Panc1 (cell line): Measurements from ENCODE around the gene EDDM3A. TPM values are rescaled to one million over a fixed set of nuclear protein-coding genes. Genes with fewer than 3 reads are reported as not detected.

Experiments used
- ATAC-seq: fragments of 200-7000 bp; cut with Tn5 transposase; 2 replicates; pipeline ENCODE4 v1.9.1; 2020; ENCODE audit warnings: mild to moderate bottlenecking, moderate library complexity
- BruUV-seq: library from RNA; stranded (reverse); fragments of 400-500 nt; replicated peaks from 2 replicates; lab custom pipeline; 2021; lab: Mats Ljungman, UMichigan
- CTCF ChIA-PET: fragments of 300-600 bp; sonication (Branson Sonifier 250); formaldehyde crosslinking; loops from one replicate; lab custom pipeline; 2022; ENCODE audit warnings: antibody characterized with exemption; lab: Charles Lee
- POLR2A ChIA-PET: fragments of 300-600 bp; sonication (Branson Sonifier 250); formaldehyde crosslinking; loops from one replicate; lab custom pipeline; 2022; ENCODE audit warnings: antibody characterized with exemption; lab: Charles Lee
- DNase-seq: peaks from one replicate; pipeline ENCODE4 v3.0.0-alpha.2; 2010; ENCODE audit warnings: low read depth, low spot score
- H3K27ac ChIP-seq: 2 replicates; pipeline ENCODE4 v1.5.1; 2011; ENCODE audit warnings: mild to moderate bottlenecking, low read length, inconsistent platforms
- H3K27me3 ChIP-seq: fragments of 200-500 bp; sonication (Bioruptor generic); 2 replicates; pipeline ENCODE4 v1.6.0; 2014; ENCODE audit warnings: low read length, inconsistent platforms; ENCODE audit not compliant: control insufficient read depth, insufficient read depth
- H3K36me3 ChIP-seq: fragments of 200-500 bp; sonication (Bioruptor generic); 2 replicates; pipeline ENCODE4 v1.5.1; 2014; ENCODE audit warnings: inconsistent platforms, mild to moderate bottlenecking, low read length, moderate library complexity; ENCODE audit not compliant: control insufficient read depth, insufficient read depth
- H3K4me1 ChIP-seq: 2 replicates; pipeline ENCODE4 v1.5.1; 2011; ENCODE audit warnings: inconsistent platforms, mild to moderate bottlenecking, low read length, moderate library complexity; ENCODE audit not compliant: control insufficient read depth, insufficient read depth
- H3K4me3 ChIP-seq, 2 experiments: 2 replicates each; pipeline ENCODE4 v1.5.1; 2011 to 2012; ENCODE audit warnings: low read depth in 2 of 2, low read length in 2 of 2, mild to moderate bottlenecking in 2 of 2, inconsistent platforms in 1 of 2, moderate library complexity in 1 of 2
- H3K9me3 ChIP-seq: fragments of 200-500 bp; sonication (Bioruptor generic); 2 replicates; pipeline ENCODE4 v1.5.1; 2014; ENCODE audit warnings: low read depth, mild to moderate bottlenecking, inconsistent platforms, low read length, moderate library complexity; ENCODE audit not compliant: control insufficient read depth, insufficient read depth
- POLR2AphosphoS5 ChIP-seq: IDR thresholded peaks from 2 replicates; pipeline ENCODE4 v1.6.1; 2012; ENCODE audit warnings: mild to moderate bottlenecking, low read depth, low read length, moderate library complexity
- SIN3A ChIP-seq: IDR thresholded peaks from 2 replicates; pipeline ENCODE4 v1.6.1; 2012; ENCODE audit warnings: low read depth, mild to moderate bottlenecking, low read length, moderate library complexity, borderline replicate concordance; ENCODE audit not compliant: insufficient read depth
- TCF7L2 ChIP-seq: IDR thresholded peaks from 2 replicates; pipeline ENCODE4 v1.6.1; 2011; ENCODE audit warnings: mild to moderate bottlenecking, low read depth, low read length, inconsistent platforms
- in situ Hi-C: cut with HindIII; loops from 2 replicates; pipeline ENCODE4 v1.10.0; 2016; ENCODE audit warnings: low sequenced_read_pairs, low pct_unique_long_range_greater_than_20kb
- intact Hi-C: fragments of 100-400 bp; cut with micrococcal nuclease; formaldehyde crosslinking; loops from one replicate; pipeline ENCODE4 v1.10.0; 2022; ENCODE audit not compliant: unreplicated experiment
- total RNA-seq: library from RNA; stranded (reverse); gene quantifications from one replicate; pipeline ENCODE4 v1.2.1, GENCODE V29; 2021; ENCODE audit not compliant: unreplicated experiment
- TF ChIP-seq, protein P1 (sequence below): fragments of 450-650 bp; IDR thresholded peaks from 2 replicates; pipeline ENCODE4 v1.5.1; 2017; ENCODE audit warnings: mild to moderate bottlenecking
- TF ChIP-seq, protein P2 (sequence below), 2 experiments: IDR thresholded peaks; 2 replicates each; pipeline ENCODE4 v1.6.1; 2011 to 2012; ENCODE audit warnings: low read depth in 2 of 2, control low read depth in 1 of 2, low read length in 1 of 2, mild to moderate bottlenecking in 1 of 2, moderate library complexity in 1 of 2; ENCODE audit not compliant: insufficient read depth in 1 of 2

The EDDM3A gene
- total RNA-seq, 1 experiment from 2014 or later = not detected

DNA sequence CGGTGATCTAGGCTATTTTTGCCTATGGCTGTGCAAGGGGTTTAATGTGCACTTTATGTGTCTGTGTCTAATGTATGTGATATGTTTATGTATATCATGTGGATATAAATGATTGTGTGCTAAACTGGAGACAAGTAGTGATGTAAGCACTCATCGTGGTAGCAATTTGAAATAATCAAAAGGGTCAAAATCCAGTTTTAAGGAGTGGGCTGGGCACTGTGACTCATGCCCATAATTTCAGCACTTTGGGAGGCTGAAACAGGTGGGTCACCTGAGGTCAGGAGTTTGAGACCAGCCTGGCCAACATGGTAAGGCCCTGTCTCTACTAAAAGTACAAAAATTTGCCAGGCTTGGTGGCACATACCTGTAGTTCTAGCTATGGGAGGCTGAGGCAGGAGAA lies 2.8 kb downstream of the EDDM3A start:
- no peak overlapping the region for H3K4me3 ChIP-seq
- no peak for DNase-seq
- TF ChIP-seq, protein P1, sequence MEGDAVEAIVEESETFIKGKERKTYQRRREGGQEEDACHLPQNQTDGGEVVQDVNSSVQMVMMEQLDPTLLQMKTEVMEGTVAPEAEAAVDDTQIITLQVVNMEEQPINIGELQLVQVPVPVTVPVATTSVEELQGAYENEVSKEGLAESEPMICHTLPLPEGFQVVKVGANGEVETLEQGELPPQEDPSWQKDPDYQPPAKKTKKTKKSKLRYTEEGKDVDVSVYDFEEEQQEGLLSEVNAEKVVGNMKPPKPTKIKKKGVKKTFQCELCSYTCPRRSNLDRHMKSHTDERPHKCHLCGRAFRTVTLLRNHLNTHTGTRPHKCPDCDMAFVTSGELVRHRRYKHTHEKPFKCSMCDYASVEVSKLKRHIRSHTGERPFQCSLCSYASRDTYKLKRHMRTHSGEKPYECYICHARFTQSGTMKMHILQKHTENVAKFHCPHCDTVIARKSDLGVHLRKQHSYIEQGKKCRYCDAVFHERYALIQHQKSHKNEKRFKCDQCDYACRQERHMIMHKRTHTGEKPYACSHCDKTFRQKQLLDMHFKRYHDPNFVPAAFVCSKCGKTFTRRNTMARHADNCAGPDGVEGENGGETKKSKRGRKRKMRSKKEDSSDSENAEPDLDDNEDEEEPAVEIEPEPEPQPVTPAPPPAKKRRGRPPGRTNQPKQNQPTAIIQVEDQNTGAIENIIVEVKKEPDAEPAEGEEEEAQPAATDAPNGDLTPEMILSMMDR = no peak
- no peak for TF ChIP-seq POLR2AphosphoS5
- intact Hi-C loops = no loop called here
- ATAC-seq = no peak
- ChIA-PET CTCF (no interaction called here), POLR2A (interaction anchor here (0.6 kb wide), 1 partner anchor 44 kb away, joined by 3 read pairs; no protein-coding TSS in a partner anchor)
- H3K27ac ChIP-seq = no peak overlapping the region
- no peaks in the 10 kb centered on the region for H3K36me3 ChIP-seq
- H3K27me3 ChIP-seq = no peaks in the 10 kb centered on the region
- in situ Hi-C loops = no loop called here
- H3K4me1 ChIP-seq = no peaks in the 10 kb centered on the region
- no peaks in the 10 kb centered on the region; the same call in 1 of the 2 replicates for H3K9me3 ChIP-seq
- no TSS peak for BruUV-seq

DNA sequence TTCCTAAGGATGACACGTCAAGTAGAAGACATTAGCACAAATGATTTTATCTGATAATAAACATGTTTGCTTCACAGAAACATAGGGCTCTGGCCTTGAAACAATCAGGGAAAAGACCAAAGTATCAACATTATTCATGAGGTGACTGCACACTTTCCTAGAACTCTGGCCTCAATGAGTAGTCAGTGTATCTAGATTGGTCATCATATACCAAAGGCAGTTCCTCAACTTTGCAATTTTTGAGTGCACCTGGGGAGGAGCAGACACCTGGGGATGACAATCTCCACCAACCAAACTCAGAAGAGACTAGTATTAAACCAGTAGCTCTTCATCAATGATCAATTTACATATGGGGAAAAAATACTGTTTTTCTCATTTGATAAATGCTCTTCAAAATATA lies 4.5 kb downstream of the EDDM3A start:
- Histone ChIP-seq H3K4me1 (no peaks in the 10 kb centered on the region), H3K9me3 (no peaks in the 10 kb centered on the region; the same call in 1 of the 2 replicates), H3K36me3 (no peaks in the 10 kb centered on the region), H3K4me3 (no peak overlapping the region), H3K27me3 (no peaks in the 10 kb centered on the region), H3K27ac (no peak overlapping the region)
- no TSS peak for BruUV-seq
- TF ChIP-seq, protein P2, sequence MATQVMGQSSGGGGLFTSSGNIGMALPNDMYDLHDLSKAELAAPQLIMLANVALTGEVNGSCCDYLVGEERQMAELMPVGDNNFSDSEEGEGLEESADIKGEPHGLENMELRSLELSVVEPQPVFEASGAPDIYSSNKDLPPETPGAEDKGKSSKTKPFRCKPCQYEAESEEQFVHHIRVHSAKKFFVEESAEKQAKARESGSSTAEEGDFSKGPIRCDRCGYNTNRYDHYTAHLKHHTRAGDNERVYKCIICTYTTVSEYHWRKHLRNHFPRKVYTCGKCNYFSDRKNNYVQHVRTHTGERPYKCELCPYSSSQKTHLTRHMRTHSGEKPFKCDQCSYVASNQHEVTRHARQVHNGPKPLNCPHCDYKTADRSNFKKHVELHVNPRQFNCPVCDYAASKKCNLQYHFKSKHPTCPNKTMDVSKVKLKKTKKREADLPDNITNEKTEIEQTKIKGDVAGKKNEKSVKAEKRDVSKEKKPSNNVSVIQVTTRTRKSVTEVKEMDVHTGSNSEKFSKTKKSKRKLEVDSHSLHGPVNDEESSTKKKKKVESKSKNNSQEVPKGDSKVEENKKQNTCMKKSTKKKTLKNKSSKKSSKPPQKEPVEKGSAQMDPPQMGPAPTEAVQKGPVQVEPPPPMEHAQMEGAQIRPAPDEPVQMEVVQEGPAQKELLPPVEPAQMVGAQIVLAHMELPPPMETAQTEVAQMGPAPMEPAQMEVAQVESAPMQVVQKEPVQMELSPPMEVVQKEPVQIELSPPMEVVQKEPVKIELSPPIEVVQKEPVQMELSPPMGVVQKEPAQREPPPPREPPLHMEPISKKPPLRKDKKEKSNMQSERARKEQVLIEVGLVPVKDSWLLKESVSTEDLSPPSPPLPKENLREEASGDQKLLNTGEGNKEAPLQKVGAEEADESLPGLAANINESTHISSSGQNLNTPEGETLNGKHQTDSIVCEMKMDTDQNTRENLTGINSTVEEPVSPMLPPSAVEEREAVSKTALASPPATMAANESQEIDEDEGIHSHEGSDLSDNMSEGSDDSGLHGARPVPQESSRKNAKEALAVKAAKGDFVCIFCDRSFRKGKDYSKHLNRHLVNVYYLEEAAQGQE (IDR thresholded peaks at IDR 0.05; ENCODE audit: insufficient read depth in 1 of 2, low read depth in 2 of 2, low read length in 1 of 2) = no peak
- no peak for TF ChIP-seq SIN3A
- CTCF ChIA-PET = no interaction called here
- POLR2A ChIA-PET = no interaction called here
- intact Hi-C loops = no loop called here
- ATAC-seq (no peak), DNase-seq (no peak)
- in situ Hi-C loops = no loop called here

DNA sequence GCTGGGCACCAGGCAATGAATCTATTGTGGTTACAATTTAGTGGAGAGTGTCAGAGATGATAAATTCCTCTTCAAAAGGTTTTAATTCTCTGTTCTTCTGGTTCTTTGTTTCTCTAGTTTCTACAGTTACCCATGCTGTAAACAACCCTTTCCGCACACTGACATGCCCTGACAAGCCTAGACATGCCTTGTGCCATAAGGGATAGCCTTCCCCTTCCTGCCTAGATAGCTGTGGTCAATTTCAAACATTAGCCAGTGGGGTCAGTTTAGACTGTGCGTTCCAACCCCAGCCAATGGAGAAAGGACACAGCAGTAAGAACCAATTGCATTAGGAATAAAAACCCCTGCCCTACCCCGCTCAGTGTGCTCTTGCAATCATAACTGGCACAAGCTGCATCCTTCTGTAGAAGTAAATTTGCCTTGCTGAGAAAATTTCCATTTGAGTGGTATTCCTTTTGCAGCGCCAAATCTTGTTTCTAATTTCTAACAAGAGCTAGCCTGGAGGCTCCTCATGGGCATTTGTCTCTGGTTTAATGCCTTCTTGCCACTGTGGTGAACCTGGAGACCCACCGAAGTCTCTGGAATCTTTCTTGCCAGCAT lies 6.4 kb downstream of the EDDM3A start:
- no peaks in the 10 kb centered on the region; the same call in 1 of the 2 replicates for H3K9me3 ChIP-seq
- no peak overlapping the region for H3K4me3 ChIP-seq
- intact Hi-C loops (no loop called here), in situ Hi-C loops (no loop called here)
- no peaks in the 10 kb centered on the region for H3K36me3 ChIP-seq
- H3K27me3 ChIP-seq = no peaks in the 10 kb centered on the region
- no peak for TF ChIP-seq TCF7L2
- TF ChIP-seq, protein P1 = no peak
- no peak for TF ChIP-seq SIN3A
- TF ChIP-seq, protein P2 (IDR thresholded peaks at IDR 0.05; ENCODE audit: insufficient read depth in 1 of 2, low read depth in 2 of 2, low read length in 1 of 2) = no peak
- no peak for TF ChIP-seq POLR2AphosphoS5
- ATAC-seq = no peak
- ChIA-PET POLR2A (no interaction called here), CTCF (no interaction called here)
- H3K4me1 ChIP-seq = no peaks in the 10 kb centered on the region
- DNase-seq = no peak
- no peak overlapping the region for H3K27ac ChIP-seq
- no TSS peak for BruUV-seq
